Sigmoid colon (tissue), 4 donors: Measurements from ENCODE around the gene CEMIP.

ENCODE experiments used
- CTCF ChIP-seq, 4 experiments: fragments of 450-650 bp in 3 of 4; fragments of 200-600 bp in 1 of 4; IDR thresholded peaks; one replicate each; pipeline ENCODE4 v1.5.1; 2016 to 2019; ENCODE audit warnings: antibody characterized with exemption in 4 of 4, mild to moderate bottlenecking in 3 of 4, moderate library complexity in 2 of 4
- EP300 ChIP-seq, 4 donors: sonication (generic); formaldehyde crosslinking; IDR thresholded peaks; one replicate each; pipeline ENCODE4 v1.6.1; 2017; ENCODE audit warnings: antibody characterized with exemption in 4 of 4
- POLR2A ChIP-seq, 2 donors: fragments of 450-650 bp; IDR thresholded peaks; one replicate each; pipeline ENCODE4 v1.6.1; 2016; ENCODE audit warnings: antibody characterized with exemption in 2 of 2, mild to moderate bottlenecking in 2 of 2, moderate library complexity in 2 of 2
- POLR2AphosphoS5 ChIP-seq, 4 donors: sonication (generic); formaldehyde crosslinking; IDR thresholded peaks; one replicate each; pipeline ENCODE4 v1.6.1; 2017; ENCODE audit warnings: antibody characterized with exemption in 4 of 4

GRCh38 chr15:80796407-80796806 lies 17.2 kb downstream of the CEMIP start:
- TF ChIP-seq POLR2AphosphoS5 (IDR thresholded peaks at IDR 0.05) = no peak
- no peak for TF ChIP-seq CTCF (IDR thresholded peaks at IDR 0.05)
- no peak for TF ChIP-seq EP300 (IDR thresholded peaks at IDR 0.05)
- no peak for TF ChIP-seq POLR2A (IDR thresholded peaks at IDR 0.05)
